ENCODE measurements around the gene BSN. TPM values are rescaled to one million over a fixed set of nuclear protein-coding genes. Genes with fewer than 3 reads are reported as not detected.

BSN gene
- total RNA-seq, 1 experiment from 2014 or later = 0.37 TPM

DNA sequence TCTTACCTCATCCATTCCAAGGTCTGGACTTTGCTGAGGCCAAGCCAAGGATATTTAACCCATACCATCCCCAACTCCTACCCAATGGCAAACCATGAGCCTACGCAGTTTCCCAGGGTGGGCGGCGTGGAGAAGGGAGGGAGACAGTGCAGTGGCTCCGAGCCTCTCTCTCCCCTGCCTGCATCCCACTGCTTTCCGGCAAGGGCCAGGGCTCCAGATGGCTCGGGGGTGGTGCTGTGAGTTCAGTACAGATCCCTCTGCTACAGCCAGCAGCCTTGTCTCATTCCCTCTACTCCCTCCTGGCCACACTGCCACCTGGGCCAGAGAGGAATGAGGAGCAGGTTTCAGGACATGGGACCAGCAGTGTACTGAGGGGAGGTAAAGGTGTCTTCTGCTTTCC lies 75.6 kb downstream of the BSN start:
- ChIA-PET CTCF (no interaction called here), POLR2A (no interaction called here)
- Mint-ChIP-seq H3K36me3 (ENCODE audit: insufficient read depth, unreplicated experiment) (peaks cover 5% of the 10 kb centered on the region), H3K4me3 (ENCODE audit: unreplicated experiment) (no peak overlapping the region), H3K4me1 (ENCODE audit: insufficient read depth, unreplicated experiment) (no peaks in the 10 kb centered on the region), H3K9me3 (ENCODE audit: unreplicated experiment) (peaks cover 8% of the 10 kb centered on the region), H3K27me3 (ENCODE audit: insufficient read depth, unreplicated experiment) (no peaks in the 10 kb centered on the region), H3K27ac (ENCODE audit: low read depth, unreplicated experiment) (no peak overlapping the region)
- BruUV-seq (replicated peaks) = no TSS peak
- TF ChIP-seq, protein P1, sequence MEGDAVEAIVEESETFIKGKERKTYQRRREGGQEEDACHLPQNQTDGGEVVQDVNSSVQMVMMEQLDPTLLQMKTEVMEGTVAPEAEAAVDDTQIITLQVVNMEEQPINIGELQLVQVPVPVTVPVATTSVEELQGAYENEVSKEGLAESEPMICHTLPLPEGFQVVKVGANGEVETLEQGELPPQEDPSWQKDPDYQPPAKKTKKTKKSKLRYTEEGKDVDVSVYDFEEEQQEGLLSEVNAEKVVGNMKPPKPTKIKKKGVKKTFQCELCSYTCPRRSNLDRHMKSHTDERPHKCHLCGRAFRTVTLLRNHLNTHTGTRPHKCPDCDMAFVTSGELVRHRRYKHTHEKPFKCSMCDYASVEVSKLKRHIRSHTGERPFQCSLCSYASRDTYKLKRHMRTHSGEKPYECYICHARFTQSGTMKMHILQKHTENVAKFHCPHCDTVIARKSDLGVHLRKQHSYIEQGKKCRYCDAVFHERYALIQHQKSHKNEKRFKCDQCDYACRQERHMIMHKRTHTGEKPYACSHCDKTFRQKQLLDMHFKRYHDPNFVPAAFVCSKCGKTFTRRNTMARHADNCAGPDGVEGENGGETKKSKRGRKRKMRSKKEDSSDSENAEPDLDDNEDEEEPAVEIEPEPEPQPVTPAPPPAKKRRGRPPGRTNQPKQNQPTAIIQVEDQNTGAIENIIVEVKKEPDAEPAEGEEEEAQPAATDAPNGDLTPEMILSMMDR (IDR thresholded peaks at IDR 0.05; ENCODE audit: unreplicated experiment) = no peak
- DNase-seq (ENCODE audit: unreplicated experiment) = no peak
- intact Hi-C loops (cut with micrococcal nuclease) = no loop called here

DNA sequence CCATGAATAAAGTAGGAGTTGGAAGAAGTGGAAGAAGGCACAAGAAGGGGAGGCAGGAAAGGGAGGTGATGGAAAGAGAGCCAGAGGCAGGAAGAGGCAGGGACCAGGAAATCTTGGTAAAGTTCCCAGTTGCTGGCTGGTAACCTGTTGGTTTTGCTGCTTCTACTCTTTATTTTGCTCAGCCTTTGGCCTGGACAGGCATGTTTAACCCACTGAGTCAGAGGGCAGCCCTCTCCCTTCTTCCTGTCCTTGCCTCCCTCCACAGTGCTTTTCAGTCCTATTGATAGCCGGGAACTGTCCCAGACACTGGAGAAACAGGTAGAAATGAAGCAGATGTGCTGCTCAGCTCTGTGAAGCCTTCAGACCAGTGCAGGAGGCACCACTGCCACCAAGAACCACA lies 76.5 kb downstream of the BSN start:
- TF ChIP-seq, protein P1 (IDR thresholded peaks at IDR 0.05; ENCODE audit: unreplicated experiment) = no peak
- Mint-ChIP-seq H3K27ac (ENCODE audit: low read depth, unreplicated experiment) (no peak overlapping the region), H3K4me1 (ENCODE audit: insufficient read depth, unreplicated experiment) (no peaks in the 10 kb centered on the region), H3K9me3 (ENCODE audit: unreplicated experiment) (peaks cover 8% of the 10 kb centered on the region), H3K27me3 (ENCODE audit: insufficient read depth, unreplicated experiment) (no peaks in the 10 kb centered on the region), H3K36me3 (ENCODE audit: insufficient read depth, unreplicated experiment) (no peaks in the 10 kb centered on the region), H3K4me3 (ENCODE audit: unreplicated experiment) (no peak overlapping the region)
- DNase-seq (ENCODE audit: unreplicated experiment) = no peak
- POLR2A ChIA-PET = no interaction called here
- CTCF ChIA-PET = no interaction called here
- no TSS peak for BruUV-seq (replicated peaks)
- intact Hi-C loops (cut with micrococcal nuclease) = no loop called here

DNA sequence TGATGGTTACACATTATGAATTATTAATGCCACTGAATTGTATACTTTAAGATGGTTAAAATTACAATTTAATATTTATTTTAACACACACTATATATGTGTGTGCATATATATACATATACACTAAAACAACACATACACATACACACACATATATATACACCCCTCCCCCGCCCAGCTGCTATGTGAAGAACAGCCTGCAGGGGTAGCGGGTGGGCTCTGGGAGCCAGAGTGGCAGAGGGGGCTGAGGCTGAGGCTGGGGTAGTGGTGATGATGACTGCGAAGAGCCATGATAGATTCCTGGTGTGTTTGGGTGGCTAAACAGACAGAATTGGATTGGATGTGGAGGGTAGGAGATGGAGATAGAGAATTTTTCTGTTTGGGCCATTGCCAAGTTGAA lies 80.5 kb downstream of the BSN start:
- Mint-ChIP-seq H3K27me3 (ENCODE audit: insufficient read depth, unreplicated experiment) (no peaks in the 10 kb centered on the region), H3K36me3 (ENCODE audit: insufficient read depth, unreplicated experiment) (peaks cover 4% of the 10 kb centered on the region), H3K4me1 (ENCODE audit: insufficient read depth, unreplicated experiment) (peaks cover 22% of the 10 kb centered on the region), H3K27ac (ENCODE audit: low read depth, unreplicated experiment) (no peak overlapping the region), H3K4me3 (ENCODE audit: unreplicated experiment) (no peak overlapping the region), H3K9me3 (ENCODE audit: unreplicated experiment) (peaks cover 8% of the 10 kb centered on the region)
- no peak for DNase-seq (ENCODE audit: unreplicated experiment)
- no TSS peak for BruUV-seq (replicated peaks)
- ChIA-PET POLR2A (no interaction called here), CTCF (no interaction called here)
- TF ChIP-seq, protein P1 (IDR thresholded peaks at IDR 0.05; ENCODE audit: unreplicated experiment) = no peak
- intact Hi-C loops (cut with micrococcal nuclease) = no loop called here

DNA sequence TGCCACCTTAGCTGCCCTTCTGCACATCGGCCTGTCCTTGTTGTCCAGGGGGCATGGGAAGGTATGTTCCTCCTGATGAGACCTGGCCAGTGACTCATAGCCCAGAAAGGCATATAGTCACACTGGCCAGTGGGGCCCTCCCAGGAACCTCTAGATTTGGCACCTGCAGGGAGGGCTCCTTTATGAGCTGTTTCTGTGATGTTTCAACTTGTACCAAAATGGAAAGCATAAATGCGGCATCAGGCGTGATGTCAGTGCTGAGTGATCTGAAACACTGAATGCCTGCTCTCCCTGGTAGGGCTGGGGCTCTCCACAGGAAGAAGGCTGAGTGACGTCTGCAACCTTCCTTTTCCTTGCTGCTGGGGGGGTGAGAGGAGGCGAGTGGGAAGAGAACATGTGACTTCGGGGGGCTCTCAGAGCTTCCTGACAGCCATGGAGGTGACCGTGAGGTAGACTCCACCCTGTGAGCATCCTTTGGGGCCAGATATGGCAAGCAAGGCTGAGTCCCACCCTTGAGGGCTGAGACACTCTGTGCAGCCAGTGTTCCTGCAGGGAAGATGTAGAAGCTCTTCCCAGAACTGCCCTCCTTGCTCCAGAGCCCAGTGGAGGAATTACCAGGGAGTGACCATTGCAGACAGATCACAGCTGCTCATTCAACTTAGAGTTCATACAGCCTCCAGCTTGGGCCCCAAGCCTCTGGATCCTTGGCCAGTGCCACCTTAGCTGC lies 82.8 kb downstream of the BSN start:
- POLR2A ChIA-PET = interaction anchor here (0.6 to 1.8 kb wide), 6 partner anchors 9 to 97 kb away, joined by 3 to 5 read pairs (median 4); no protein-coding TSS in a partner anchor
- TF ChIP-seq, protein P1 (IDR thresholded peaks at IDR 0.05; ENCODE audit: unreplicated experiment) = no peak
- no peaks in the 10 kb centered on the region for H3K27me3 Mint-ChIP-seq (ENCODE audit: insufficient read depth, unreplicated experiment)
- peak overlapping the region; percentile 39 for H3K27ac Mint-ChIP-seq (ENCODE audit: low read depth, unreplicated experiment)
- peak; percentile 63 for DNase-seq (ENCODE audit: unreplicated experiment)
- H3K9me3 Mint-ChIP-seq (ENCODE audit: unreplicated experiment) = no peaks in the 10 kb centered on the region
- peaks cover 22% of the 10 kb centered on the region for H3K4me1 Mint-ChIP-seq (ENCODE audit: insufficient read depth, unreplicated experiment)
- H3K4me3 Mint-ChIP-seq (ENCODE audit: unreplicated experiment) = no peak overlapping the region
- peaks cover 4% of the 10 kb centered on the region for H3K36me3 Mint-ChIP-seq (ENCODE audit: insufficient read depth, unreplicated experiment)
- CTCF ChIA-PET = interaction anchor here (0.6 to 2.9 kb wide), 5 partner anchors 32 to 98 kb away, joined by 3 to 11 read pairs (median 6); no protein-coding TSS in a partner anchor
- BruUV-seq (replicated peaks) = no TSS peak
- intact Hi-C loops (cut with micrococcal nuclease) = no loop called here
